COLO829 (cell line): Measurements from ENCODE around the gene SNX32.

ENCODE experiments used
- DNase-seq: peaks from one replicate; pipeline ENCODE4 v3.0.0; 2012; ENCODE audit warnings: low spot score

Gene SNX32

DNA sequence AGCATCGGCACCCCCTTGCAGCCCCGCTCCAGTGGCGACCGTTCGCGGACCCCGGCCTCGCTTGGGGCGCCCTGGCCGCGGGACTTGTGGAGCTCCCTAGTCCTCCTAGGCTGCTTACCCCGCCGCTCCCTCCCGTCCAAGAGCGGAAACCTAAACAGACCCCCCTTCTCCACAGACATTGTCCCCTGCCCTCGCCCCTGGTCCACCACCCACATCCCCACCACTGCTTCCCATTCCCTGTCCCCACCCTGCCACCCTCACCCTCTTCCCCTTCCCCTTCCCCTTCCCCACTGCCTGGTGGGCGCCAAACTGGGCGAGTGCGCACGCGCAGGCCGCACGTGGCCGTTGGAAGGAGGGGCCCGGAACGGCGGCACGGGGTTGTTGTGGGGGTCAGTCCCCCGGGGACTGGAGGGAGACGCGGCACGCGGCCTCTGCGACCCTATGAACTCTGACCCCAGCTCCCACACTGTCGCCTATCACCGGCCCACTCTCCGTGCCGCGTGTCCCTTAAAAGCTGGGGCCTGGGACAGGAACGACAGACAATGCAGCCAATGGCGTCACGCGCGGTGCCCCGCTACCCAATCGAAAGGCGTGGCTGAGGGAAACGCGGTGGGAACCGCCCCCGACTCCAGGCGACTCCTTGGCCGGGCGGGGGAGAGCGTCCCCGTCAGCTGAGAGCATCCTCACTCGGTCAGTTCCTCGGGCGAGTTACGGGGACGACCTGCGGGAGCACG lies at the start of gene SNX32:
Gene SNX32, plus strand, starts transcription at position 667 of the 734 bp plus-strand sequence. CDS start 103 bp downstream, outside the sequence.
- peak; percentile 97 for DNase-seq

DNA sequence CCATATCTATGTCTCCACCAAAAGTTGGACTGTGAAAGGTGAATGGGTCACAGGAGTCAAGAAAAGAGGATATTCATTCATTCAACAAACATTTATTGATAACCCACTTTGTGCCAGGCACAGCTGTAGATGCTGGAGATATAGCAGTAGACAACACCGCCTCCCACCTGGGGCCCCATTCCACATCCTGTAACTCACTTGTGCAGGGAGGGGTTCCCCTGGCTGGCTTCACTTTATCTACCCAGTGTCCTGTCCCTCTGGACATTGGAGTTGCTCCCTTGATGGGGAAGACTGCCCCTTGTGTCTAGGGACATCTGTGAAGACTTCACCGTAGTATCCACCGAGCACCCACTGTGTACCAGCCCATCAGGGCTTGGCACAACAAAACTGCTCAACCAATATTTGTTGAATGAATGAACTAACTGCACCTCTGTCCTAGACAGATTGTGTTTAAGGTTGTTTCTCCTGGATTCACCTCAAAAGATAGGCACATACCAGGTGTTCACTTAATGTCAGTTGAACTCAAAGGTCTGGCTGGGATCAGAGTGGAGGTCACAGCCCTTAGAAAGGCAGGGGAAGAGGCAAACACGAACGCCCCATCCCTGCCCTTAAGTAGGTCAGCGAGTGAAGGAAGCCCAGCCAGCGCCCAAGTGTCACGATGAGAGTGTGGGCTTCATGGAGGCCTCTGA lies 48.3 kb upstream of the SNX32 start:
- no peak for DNase-seq

DNA sequence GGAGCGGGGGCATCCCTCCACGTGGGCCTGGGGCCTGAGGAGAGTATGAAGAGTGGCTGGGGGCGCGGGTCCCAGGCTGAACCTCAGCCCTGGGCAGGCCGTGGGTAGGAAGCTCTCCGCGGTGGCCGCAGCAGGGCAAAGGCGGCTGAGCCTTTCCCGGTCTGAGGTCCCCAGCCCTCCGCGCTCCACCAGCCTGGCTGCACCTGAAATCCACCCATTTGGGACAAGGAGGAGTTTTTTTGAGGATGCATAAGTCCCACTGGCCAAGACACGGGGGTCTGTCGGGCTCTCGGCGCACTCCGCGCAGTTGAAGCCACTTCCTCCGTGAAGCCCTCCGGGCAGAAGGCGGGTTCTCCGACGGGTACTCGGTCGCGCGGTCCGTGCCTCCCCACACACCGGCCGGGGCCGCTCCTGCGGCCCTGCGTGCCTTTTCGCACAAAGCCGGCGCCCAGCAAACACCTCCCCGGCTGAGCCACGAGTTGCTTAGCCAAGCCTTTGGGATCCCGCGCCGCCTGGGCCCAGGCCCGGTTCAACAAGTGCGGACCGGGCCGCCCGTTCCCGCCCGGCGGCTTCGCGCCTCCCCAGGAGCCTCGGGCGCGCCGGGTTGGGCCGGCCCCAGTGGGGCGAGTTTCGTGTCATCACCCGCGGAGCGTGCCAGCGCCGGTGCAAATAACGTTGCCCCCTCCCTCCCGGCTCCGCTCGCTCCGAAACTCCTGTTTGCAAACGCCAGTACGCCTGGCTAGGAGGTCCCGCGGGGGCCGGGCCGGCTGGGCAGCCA lies 47.6 kb upstream of the SNX32 start:
- DNase-seq: no peak

DNA sequence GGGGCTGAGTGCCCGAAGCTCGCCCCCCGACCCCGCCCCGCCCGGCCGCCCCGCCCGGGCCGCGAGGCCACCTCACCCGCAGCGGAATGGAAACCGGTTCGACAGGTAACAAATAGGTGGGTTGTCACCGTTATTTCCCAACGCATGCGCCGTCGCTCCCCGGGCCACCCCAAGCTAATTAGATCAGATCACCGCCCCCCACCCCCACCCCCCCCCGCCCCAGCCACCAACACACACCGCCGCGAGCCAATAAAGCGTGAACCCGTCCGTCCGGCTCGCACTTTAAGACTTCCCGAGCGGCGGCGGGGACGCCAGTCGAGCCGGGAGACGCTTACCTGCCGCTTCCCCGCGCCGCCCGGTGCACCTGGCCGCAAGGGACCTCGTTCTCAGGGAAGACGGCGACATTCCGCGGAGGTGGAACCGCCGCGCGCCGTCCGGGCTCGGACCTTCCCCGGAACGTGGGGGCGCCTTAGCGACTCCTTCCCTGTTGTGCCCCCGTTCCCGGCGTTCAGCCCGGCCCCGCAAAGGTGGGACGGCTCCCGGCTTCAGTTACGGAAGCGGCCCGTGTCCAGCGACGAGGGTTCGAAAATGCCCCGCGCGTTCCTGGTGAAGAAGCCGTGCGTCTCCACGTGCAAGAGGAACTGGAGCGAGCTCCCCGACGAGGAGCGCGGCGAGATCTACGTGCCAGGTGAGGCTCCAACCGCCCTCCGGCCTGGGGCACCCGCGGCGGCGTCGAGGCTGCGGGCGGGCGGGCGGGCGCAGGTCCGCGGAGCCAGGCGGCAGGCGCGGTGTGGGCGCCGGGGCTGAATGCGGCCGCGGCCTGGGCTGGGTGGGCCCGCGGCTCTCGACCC lies 46.8 kb upstream of the SNX32 start, which contains the start of gene OVOL1:
Gene OVOL1, plus strand, starts transcription at position 278 of the 851 bp plus-strand sequence. Its CDS starts 311 bp downstream, at position 589.
- DNase-seq: no peak

DNA sequence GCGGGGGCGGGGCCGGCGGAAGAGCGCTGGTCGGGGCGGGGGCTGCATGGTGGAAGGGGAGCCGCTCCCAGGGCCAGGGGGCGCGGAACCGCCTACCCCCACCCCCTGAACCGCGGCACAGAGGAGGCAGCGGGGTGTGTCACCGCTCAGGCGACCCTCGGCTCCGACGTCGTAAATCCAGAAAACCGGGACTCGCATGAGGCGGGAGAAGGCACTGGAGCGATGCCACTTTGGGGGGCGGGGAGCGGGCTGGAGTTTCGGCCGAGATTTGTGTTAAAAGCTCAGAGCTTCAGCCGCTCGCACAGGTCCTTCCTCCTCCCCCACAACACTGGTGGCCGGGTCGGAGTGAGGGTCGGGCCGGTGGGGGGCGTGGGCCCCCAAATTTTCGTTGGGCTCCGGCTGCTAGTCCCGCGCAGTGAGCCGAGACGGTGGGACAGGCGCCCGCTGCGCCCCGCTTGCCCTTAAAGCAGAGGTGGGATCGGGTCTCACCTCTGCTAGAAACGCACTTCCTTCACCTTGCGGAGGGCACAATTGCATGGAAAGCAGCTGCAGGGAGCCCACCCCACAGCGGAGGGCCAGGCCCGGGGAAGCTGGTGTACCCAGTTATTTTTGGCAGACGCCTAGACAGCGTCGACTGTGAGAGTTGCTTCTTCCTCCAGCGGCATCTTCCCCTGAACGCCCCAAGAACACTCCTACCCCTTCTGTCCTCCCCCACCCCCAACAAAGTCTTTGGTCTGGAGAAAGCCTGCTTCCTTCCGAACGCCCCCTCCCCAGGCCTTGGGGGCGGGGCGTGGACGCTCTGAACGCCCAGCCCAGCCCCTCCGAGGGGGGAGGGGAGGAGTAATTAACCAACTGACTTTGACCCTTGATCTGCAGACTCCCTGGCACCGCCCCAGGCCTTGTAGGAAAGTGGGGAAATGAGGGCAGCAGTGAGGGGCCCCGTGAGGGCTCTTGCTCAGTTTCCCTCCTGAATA lies 45.8 kb upstream of the SNX32 start:
- DNase-seq: no peak

DNA sequence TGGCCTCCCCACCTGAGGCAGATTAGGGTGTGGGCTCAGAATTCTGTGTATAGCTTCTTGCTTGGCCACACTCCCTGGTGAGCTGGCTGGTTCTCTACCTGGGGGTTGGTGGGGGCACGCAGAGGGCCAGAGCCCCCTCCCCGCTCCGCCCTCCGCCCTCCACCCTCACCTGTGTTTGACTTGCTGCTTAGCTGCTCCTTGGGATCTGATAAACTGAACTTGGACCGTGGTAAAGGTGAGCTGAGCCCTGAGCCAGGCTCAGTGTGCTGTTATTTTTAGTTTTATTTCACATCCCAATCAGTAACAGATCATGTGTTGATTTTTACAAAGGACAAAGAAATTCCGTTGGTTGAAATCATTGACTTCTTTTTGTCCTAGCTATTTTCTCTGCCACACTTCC lies 44.9 kb upstream of the SNX32 start:
- no peak for DNase-seq

DNA sequence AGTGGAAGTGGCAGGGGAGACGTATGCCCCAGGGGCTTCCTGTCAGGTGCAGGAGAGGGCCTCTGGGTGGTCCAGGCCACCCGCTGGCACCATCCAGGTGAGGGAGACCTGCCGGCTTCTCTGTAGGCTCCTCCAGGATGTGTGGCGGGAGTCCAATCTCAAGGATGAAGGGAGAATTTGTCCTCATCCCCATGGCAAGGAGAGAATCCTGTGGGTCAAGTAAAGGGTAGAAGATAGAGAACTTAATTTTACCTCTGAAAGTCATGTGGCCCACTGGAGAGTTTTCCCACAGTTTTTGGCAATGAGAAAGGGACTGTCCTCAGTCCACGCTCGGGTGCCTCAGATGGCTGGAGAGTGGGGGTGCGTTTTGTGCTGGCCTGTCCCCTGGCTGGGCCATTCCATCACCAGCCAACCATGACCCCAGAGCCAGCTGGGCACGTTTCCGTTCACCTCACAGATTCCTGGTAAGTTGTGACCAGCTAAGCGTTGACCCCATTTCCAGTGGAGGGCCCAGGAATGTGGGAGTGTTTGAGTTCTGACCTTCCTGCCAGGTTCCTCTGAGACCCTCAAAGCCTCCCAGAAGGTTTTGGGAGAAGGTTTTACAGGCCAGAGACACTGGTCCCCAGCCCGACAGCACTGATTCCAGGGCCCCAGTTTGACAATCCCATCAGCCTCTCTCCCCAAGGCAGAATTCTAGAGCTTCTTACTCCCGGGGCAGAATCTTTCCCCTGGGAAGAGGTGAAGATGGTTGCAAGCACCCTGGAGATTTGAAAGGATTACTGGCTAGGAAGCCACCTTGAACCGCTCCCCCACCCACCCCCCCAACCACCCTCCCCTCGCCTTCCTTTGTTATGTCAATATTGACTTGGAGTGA lies 44.3 kb upstream of the SNX32 start:
- no peak for DNase-seq

DNA sequence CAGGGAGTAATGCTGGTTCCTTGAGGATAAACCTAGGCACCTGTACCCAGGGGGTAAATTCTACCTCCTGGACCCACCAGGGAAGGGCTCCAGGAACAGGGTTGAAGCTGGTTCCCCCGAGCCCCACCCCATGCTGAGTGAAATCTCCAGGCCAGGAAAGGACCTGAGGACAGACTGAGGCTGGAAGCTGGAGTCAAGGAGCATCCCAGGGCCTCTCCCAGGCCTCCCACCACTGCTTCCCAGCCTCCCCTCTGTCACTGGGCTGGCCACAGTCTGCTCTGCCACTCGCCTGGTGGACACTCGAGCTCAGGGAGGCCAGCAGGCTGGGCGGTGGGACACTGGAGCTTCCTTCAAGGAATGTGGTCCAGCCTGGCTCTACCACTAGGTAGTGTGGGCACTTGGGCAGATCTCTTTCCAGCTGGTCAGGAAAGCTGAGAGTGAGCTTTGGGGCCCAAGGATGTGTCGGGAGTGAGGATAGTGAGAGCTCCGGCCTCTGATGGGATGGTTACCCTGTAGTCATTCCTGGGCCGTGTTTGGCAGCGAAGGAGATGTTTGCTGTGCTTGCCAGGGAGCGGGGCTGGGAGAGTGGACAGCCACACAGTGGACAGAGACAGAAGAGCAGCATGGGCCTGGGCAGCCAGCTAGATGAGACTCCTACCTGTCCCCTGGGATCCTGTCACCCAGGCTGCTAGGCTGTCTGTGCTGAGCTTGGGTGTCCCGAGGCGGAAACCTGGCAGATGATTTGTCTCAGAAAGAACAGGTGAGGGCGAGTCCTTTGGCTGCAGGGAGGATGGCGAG lies 43.5 kb upstream of the SNX32 start:
- no peak for DNase-seq

DNA sequence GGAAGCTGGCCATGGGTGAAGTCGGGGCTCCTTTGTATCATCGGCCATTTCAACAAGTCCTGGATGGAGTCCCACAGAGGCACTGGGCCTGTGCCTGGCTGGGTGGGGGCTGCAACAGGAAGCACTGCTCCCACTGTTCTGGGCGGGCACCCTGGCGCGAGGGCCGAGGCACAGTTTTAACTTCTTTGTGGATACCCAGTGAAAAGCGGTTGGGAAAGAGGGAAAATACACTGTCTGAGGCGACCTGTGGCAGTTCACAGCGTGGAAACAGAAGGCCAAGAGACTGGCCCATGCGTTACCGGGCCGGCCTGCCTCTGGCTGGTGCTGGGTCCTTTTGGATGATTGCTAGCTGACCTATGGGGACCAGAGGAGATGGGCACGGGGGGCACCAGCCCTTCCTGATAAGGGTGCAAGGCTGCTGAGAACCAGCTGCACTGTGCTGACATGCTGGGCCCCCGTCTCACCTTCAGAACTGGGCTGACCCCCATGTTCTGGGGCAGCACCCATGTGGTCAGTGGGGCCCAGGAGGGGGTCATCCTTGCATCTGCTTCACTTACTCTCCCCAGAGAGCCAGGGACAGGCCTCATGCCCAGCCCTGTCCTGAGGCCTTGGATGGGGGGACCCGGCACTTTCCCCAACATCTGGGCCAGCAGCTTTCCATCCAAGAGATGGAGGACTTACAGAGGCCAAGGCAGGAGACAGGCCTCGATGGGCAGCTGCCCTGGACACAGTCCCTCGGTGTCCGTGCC lies 42.7 kb upstream of the SNX32 start:
- DNase-seq: no peak

DNA sequence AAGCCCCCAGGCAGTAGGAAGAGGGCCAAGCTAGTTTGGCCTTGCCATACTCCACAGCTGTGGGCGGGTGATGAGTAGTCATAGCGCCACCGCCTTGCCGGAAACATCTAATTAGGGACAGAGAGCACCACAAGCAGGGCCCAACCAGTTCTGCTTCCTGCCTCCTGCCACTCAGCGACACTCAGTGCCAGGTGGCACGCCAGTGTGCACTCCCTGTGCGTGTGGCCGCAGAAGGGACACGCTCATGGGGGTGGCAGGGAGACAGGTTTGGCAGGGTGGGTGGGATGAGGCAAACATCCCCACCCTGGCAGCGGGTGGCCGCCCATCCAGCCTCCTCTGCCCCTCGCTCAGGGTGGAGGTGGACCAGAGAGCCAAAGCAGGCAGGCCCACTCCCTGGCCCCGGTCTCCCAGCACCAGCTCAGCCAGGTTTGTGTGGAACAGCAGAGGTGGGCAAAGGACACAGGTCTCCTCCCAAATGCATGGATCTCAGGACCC lies 42.0 kb upstream of the SNX32 start:
- DNase-seq: no peak

DNA sequence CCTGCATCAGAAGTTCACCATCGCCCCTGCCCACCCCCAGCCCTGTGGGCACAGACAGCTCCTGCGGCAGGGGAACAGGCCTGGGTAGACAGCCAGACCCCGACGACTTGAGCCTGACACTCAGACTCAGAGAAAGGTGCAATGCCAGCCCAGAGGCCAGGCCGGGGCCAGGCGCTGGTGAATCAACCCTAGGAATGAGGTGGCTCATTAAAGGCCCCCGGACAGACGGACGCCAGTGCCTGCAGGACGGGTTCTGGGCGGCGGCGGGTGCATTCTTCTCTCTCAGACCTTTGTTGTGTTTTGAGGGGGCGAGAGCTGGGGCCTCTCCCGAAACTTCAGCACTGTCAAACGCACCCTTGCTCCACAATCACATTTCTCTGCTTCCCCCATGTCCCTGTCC lies 41.3 kb upstream of the SNX32 start:
- no peak for DNase-seq

DNA sequence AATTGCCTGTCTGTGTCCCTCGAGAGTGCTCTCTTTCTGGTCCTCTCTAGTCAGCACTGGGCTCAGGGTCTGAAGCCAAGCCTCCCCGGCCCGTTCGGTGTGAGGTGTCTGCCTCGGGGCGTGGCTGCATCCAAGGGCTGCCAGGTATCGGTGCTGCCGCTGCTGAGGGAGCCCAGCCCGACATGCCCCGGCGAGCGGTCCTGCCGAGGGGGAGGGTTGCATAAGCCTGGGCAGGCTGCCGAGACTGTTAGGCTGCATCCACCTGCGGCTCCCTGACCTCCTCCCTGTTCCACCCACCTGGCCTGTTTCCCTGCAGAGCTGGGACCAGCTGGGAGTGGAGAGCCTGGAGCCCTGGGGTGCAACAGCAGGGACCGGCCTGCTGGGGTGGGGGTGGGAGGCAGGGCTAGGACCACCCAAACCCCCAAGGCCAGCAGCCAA lies 40.6 kb upstream of the SNX32 start:
- no peak for DNase-seq

DNA sequence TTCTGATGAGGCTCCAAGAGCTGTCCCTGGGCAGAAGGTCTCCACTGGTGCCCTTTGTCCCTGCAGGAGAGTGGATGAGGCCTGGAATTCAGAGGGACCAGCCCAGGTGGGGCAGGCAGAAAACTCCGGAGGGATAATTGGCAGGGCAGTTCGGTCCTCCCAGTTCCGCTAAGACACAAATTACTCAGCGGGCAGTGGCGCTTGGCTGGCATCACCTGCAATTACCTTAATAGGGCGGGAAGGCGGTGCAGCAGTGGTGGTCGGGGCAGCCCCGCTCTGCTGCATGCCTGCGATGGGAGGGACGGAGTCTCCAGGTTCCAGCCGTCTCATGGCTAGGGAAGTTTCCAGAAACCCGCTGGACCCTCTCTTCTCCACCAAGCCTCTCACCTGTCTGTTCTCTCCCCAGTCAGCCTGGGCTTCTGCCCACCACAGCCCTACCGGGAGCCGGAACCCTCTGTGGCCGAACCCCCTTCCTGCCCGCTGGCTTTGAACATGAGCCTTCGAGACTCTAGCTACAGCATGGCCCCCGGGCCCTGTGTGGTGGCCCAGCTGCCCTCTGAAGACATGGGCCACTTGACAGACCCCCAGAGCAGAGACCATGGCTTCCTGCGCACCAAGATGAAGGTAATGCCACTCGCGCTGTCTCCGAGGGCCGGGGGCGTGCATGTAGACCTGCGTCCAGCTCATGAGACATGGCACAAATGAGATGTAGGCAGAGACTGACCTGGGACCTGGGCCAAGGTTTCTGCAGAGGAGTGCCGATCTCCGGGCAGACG lies 40.0 kb upstream of the SNX32 start:
- DNase-seq: no peak

DNA sequence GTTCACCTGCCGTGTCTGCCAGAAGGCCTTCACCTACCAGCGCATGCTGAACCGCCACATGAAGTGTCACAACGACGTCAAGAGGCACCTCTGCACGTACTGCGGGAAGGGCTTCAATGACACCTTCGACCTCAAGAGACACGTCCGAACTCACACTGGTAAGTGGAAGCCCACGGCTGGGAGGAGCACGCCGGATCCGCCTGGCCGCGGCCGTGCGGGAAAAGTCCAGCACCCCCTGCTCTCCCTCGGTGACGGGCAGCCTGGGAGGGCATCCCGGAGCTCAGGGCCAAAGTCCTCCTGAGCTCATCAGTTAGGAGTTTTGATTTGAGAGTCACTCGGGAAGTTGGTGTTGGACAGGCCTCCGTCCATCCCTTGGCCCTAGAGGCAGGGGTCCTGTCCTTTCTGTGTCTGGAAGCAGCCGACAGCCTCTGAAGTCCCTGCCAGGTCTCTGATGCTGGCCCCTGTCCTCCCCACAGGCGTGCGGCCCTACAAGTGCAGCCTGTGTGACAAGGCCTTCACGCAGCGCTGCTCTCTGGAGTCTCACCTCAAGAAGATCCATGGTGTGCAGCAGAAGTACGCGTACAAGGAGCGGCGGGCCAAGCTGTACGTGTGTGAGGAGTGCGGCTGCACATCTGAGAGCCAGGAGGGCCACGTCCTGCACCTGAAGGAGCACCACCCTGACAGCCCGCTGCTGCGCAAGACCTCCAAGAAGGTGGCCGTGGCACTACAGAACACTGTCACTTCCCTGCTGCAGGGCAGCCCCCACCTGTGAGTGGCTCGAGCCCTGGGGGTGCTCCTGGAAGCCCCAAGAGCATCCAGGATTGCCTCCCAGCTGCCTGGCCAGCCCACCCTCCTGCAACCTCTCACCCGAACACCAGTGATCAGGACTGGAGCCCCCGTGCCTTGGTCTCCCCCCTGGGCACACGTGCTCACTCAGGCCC lies 38.9 kb upstream of the SNX32 start:
- no peak for DNase-seq

DNA sequence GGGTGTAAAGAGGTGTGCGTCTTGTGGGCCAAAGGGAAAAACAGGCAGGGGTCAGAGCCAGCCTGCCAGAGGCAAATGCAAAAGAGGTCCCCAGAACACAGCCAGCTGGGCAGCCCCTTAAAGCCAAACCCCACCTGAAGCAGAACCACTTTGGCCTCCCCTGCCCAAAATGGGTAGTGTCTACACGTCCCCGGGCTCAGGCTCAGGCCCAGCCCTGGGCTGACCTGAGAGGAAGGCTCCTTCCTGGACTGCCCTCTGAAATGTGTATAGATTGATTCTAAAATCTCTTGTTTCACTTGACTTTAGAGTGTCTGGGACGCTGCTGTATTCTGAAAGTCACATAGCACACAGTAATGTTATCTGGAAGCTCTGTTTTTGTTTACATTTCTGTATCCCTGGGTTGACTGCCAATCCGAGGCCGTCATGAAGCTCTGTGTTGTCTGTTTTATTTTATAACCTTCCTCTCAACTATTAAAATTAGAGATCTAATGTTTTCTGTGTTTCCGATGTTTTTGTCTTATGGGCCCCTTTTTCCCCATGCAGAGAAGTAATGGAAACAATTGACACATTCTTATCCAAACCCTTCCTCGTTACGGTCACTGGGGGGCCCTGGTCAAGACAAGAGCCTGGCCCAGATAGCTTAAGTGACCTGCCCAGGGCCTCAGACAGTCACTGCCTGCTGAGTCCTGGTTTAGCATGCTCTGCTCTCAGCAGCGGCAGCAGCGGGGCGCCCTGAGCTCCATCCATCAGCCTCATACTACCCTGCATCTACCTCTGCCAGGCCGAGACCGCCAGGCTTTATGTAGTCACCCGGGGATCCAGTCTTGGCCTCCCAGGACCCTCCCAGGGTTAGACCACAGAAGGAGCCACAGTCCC lies 36.8 kb upstream of the SNX32 start:
- DNase-seq: no peak
